Spleen (tissue), 11 donors: ENCODE data around the gene PDE10A. TPM values are rescaled to one million over a fixed set of nuclear protein-coding genes. Genes with fewer than 3 reads are reported as not detected.

ENCODE experiments used
- DNase-seq: peaks from one replicate; pipeline ENCODE4 v3.0.0-alpha.2; 2020
- H3K27ac ChIP-seq, 8 donors: fragments of 200-600 bp; sonication (generic) in 7 of 8; 1 replicate in 4 of 8; 2 replicates in 4 of 8; pipeline versions ENCODE4 v1.5.0 to v1.8.0; 2016 to 2021; ENCODE audit warnings: inconsistent platforms in 4 of 8, mild to moderate bottlenecking in 4 of 8, moderate library complexity in 1 of 8
- H3K27me3 ChIP-seq, 7 donors: fragments of 200-600 bp; sonication (generic) in 6 of 7; replicated peaks in 1 of 7; 1 replicate in 4 of 7; 2 replicates in 3 of 7; pipeline versions ENCODE4 v1.5.0 to v1.8.0; 2016 to 2021; ENCODE audit warnings: inconsistent platforms in 3 of 7, mild to moderate bottlenecking in 1 of 7
- H3K36me3 ChIP-seq, 6 donors: fragments of 200-600 bp; sonication (generic) in 5 of 6; 1 replicate in 4 of 6; 2 replicates in 2 of 6; pipeline versions ENCODE4 v1.5.0 to v1.8.0; 2016 to 2021; ENCODE audit warnings: inconsistent platforms in 2 of 6
- H3K4me1 ChIP-seq, 6 donors: fragments of 200-600 bp; sonication (generic) in 5 of 6; 1 replicate in 3 of 6; 2 replicates in 3 of 6; pipeline versions ENCODE4 v1.5.0 to v1.8.0; 2016 to 2021; ENCODE audit warnings: inconsistent platforms in 3 of 6
- H3K4me3 ChIP-seq, 8 donors: fragments of 200-600 bp; sonication (generic) in 7 of 8; 1 replicate in 4 of 8; 2 replicates in 4 of 8; pipeline versions ENCODE4 v1.5.0 to v1.8.0; 2016 to 2021; ENCODE audit warnings: inconsistent platforms in 4 of 8, mild to moderate bottlenecking in 4 of 8, moderate library complexity in 2 of 8
- H3K9me3 ChIP-seq, 8 donors: fragments of 200-600 bp; sonication (generic) in 7 of 8; 1 replicate in 4 of 8; 2 replicates in 4 of 8; pipeline versions ENCODE4 v1.5.0 to v1.8.0; 2016 to 2021; ENCODE audit warnings: inconsistent platforms in 4 of 8
- CTCF ChIP-seq, 11 experiments: fragments of 200-600 bp in 7 of 11; fragments of 450-650 bp in 4 of 11; sonication (generic) in 4 of 11; IDR thresholded peaks in 8 of 11; conservative IDR thresholded peaks in 3 of 11; 1 replicate in 7 of 11; 2 replicates in 4 of 11; pipeline versions ENCODE4 v1.4.0 to v1.8.0; 2016 to 2021; ENCODE audit warnings: antibody characterized with exemption in 11 of 11, inconsistent platforms in 4 of 11, mild to moderate bottlenecking in 1 of 11
- POLR2A ChIP-seq, 3 donors: fragments of 450-650 bp; IDR thresholded peaks; one replicate each; pipeline ENCODE4 v1.5.1; 2017; ENCODE audit warnings: antibody characterized with exemption in 3 of 3, mild to moderate bottlenecking in 1 of 3
- POLR2AphosphoS5 ChIP-seq, 3 donors: sonication (generic); formaldehyde crosslinking; IDR thresholded peaks; one replicate each; pipeline ENCODE4 v1.5.1; 2017; ENCODE audit warnings: antibody characterized with exemption in 3 of 3
- WGBS, 5 donors: extraction: QIAGEN DNeasy Blood & Tissue Kit in 3 of 5; methylation state at CpG; one replicate each; pipeline versions ENCODE4 v1.1.5 to v1.1.7; 2013 to 2018; 5-methylcytosine and 5-hydroxymethylcytosine counted together
- intact Hi-C: fragments of 100-400 bp; cut with DNase I; formaldehyde crosslinking; loops from one replicate; pipeline ENCODE4 v1.15.0; 2023; ENCODE audit warnings: low total_unique reads
- polyA plus RNA-seq, 3 donors: library from polyadenylated mRNA; stranded (reverse); fragments of 200-250 nt; gene quantifications; one replicate each; pipeline ENCODE4 v1.2.1, GENCODE V29; 2013
- total RNA-seq, 7 donors: library from RNA; depleted of rRNA in 3 of 7; stranded (reverse); fragments of >200 nt in 3 of 7; fragmentation: NEBNext Ultra II Directional in 4 of 7; extraction: Animal tissue kit (Norgen Biotek cat#: 25700) in 4 of 7; gene quantifications; one replicate each; pipeline versions ENCODE4 v1.1.0 to v1.2.1, GENCODE V29; 2016 to 2021
- donor health status: healthy with polysubstance abuse.
- donor health status: DM: no; HTN: no; CAD: no; lungs with moderate emphysema.
- donor health status: DM: no; HTN: no; CAD: no.
- donor health status: Bipolar disorder and iron deficiency.
- donor health status: healthy.
- donor health status: DM: no; HTN: no; CAD: no.
- donor health status: DM: yes; HTN: yes; CAD: no.

Gene PDE10A
- total and polyA plus RNA-seq, 10 donors, result 1.1 to 28.2 (median 9.6) TPM

GRCh38 chr6:165653196-165653595 lies 9.8 kb downstream of the PDE10A start:
- DNase-seq, result no peak
- Histone ChIP-seq H3K4me1 (peaks cover 0 to 14% (median 8%) of the 10 kb centered on the region in 6 donors), H3K36me3 (no peaks in the 10 kb centered on the region), H3K4me3 (no peak overlapping the region), H3K27ac (no peak overlapping the region), H3K27me3 (no peaks in the 10 kb centered on the region), H3K9me3 (no peaks in the 10 kb centered on the region)
- TF ChIP-seq POLR2A (IDR thresholded peaks at IDR 0.05) (no peak), POLR2AphosphoS5 (IDR thresholded peaks at IDR 0.05) (no peak), CTCF (IDR thresholded peaks at IDR 0.05 in 8 of 11, conservative IDR thresholded peaks at IDR 0.05 in 3 of 11) (no peak)
- intact Hi-C loops, result loop anchor here (10.0 kb wide), 1 partner anchor 88 kb away; no protein-coding TSS in a partner anchor
- WGBS, 5 donors, result 77 to 91% (median 82%) methylated on average over 9 of the region's 9 CpGs

- no peak overlapping the region for H3K4me3 ChIP-seq
- TF ChIP-seq POLR2AphosphoS5 (IDR thresholded peaks at IDR 0.05) (no peak), CTCF (IDR thresholded peaks at IDR 0.05 in 8 of 11, conservative IDR thresholded peaks at IDR 0.05 in 3 of 11) (no peak), POLR2A (IDR thresholded peaks at IDR 0.05) (no peak)
- H3K4me1 ChIP-seq, result peaks cover 0 to 16% (median 8%) of the 10 kb centered on the region in 6 donors
- no peaks in the 10 kb centered on the region for H3K36me3 ChIP-seq
- no peak overlapping the region for H3K27ac ChIP-seq
- 58 to 72% (median 66%) methylated on average over 5 of the region's 5 CpGs for WGBS, 5 donors
- H3K27me3 ChIP-seq, result no peaks in the 10 kb centered on the region
- intact Hi-C loops, result loop anchor here (10.0 kb wide), 1 partner anchor 88 kb away; no protein-coding TSS in a partner anchor
- DNase-seq, result no peak
- H3K9me3 ChIP-seq, result no peaks in the 10 kb centered on the region
These were observed 10.3 kb downstream of the PDE10A start for GRCh38 chr6:165652766-165653165.

GRCh38 chr6:165649166-165650137 lies 13.6 kb downstream of the PDE10A start:
- Histone ChIP-seq H3K4me3 (no peak overlapping the region), H3K36me3 (no peaks in the 10 kb centered on the region), H3K27me3 (no peaks in the 10 kb centered on the region), H3K27ac (peak overlapping the region in 3 of 8 donors; percentile 10 to 48 (median 20)), H3K4me1 (peaks cover 0 to 33% (median 8%) of the 10 kb centered on the region in 6 donors), H3K9me3 (no peaks in the 10 kb centered on the region)
- 53 to 67% (median 64%) methylated on average over 11 of the region's 11 CpGs for WGBS, 5 donors
- no peak for DNase-seq
- TF ChIP-seq CTCF (IDR thresholded peaks at IDR 0.05 in 8 of 11, conservative IDR thresholded peaks at IDR 0.05 in 3 of 11) (no peak), POLR2AphosphoS5 (IDR thresholded peaks at IDR 0.05) (no peak), POLR2A (IDR thresholded peaks at IDR 0.05) (no peak)
- intact Hi-C loops, result loop anchor here (10.0 kb wide), 1 partner anchor 85 kb away; no protein-coding TSS in a partner anchor

- Histone ChIP-seq H3K4me3 (no peak overlapping the region), H3K27me3 (no peaks in the 10 kb centered on the region), H3K4me1 (peaks cover 0 to 33% (median 8%) of the 10 kb centered on the region in 6 donors), H3K27ac (peak overlapping the region in 6 of 8 donors; percentile 28 to 82 (median 48)), H3K9me3 (no peaks in the 10 kb centered on the region), H3K36me3 (no peaks in the 10 kb centered on the region)
- TF ChIP-seq POLR2AphosphoS5 (IDR thresholded peaks at IDR 0.05), result no peak
- TF ChIP-seq POLR2A (IDR thresholded peaks at IDR 0.05), result no peak
- TF ChIP-seq CTCF (IDR thresholded peaks at IDR 0.05 in 8 of 11, conservative IDR thresholded peaks at IDR 0.05 in 3 of 11), result no peak
- DNase-seq, result no peak
- 59 to 76% (median 67%) methylated on average over 6 of the region's 6 CpGs for WGBS, 5 donors
- intact Hi-C loops, result no loop called here
These were observed 16.0 kb downstream of the PDE10A start for GRCh38 chr6:165647041-165647440.
